Measurements from ENCODE around the gene KRT13.

The KRT13 gene

DNA sequence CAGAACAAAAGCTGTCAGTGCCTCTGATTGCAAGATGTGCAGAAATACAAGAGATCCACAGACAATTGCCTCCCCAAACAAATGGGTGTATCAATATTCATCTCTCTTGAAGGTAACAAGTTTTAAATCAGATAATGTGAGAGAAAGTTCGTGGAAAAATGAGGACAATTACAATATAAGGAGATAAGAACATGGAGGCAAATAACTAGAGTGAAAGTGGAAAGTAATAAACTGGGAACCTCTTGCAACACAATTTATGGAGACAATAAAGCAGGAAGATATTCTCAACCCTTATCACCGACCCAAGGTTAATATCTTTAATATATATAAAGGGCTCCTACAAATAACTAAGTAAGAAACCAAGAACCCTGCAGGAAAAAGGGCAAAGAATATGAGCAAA, 36.9 kb upstream of the KRT13 start:
- no peak for TF ChIP-seq GATA2 (IDR thresholded peaks at IDR 0.05; ENCODE audit: low read depth, low read length)
- TF ChIP-seq GATA3 (IDR thresholded peaks at IDR 0.05; ENCODE audit: low read depth, low read length), result no peak

DNA sequence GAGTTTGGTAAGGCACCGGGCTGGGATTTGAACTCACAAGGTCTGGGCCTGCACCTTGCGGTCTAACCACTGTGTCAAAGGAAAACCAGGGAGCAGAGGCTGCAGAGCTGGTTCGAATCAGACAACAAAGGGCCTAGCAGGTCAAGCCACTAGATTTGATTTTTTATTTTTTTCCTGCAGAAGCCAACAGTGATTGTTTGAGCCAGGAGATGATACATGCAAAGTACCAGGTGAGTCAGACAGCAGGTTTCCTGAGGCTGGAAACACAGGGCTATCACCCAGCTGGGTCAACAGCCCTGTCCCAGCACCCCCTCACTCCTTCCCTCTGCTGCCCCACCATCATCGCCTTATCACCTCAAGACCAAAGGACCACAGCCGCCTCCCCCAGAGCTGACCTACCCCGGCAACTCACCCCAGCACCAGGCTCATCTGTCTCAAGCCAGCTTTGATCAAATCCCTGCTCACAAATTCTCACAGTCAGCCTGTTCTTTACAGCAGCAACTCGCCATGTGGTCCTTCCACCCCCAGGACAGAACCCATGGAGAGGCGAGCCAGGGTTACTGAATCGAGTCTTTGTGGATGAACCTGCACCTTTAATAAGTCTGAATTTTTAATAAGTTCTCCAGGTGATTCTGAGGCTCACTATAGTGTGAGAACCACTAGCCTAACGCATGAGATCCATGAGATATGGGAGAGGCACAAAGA, 35.7 kb upstream of the KRT13 start:
- TF ChIP-seq GATA3 (IDR thresholded peaks at IDR 0.05; ENCODE audit: low read depth, low read length) (no peak), GATA2 (IDR thresholded peaks at IDR 0.05; ENCODE audit: low read depth, low read length) (no peak)

DNA sequence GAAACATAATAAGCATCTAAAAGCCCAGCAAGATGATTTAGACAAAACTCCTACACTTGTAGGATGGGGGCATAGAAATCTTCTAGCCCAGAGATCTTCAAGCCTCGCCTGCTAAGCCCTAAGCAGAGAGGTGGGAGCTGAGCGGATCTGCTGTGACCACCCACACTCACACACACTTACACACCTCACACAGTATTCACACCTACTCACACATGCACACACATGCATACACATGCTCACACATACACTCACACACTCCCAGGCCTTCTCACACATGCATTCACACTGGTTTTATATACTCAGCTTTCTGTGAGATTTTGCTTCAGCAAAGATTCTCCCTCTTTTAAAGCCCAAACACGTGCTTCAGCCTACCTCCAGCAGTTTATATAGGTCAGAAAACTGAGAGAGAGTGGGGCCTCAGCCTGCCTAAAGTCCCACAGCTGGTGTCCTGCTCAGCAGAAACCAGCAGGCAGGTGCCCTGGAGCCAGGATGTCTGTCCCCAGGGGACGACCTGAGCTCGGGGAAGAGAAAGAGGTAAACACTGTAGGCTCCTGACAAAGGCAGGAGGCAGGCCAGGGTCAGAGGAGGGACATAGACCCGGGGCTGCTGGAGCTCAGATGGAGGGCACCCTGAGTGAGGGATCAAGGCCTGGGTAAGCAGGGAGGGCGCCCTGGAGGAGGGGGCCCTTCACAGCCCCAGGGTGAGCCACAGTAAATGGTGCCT, 34.7 kb upstream of the KRT13 start:
- TF ChIP-seq GATA3 (IDR thresholded peaks at IDR 0.05; ENCODE audit: low read depth, low read length) (no peak), GATA2 (IDR thresholded peaks at IDR 0.05; ENCODE audit: low read depth, low read length) (no peak)

DNA sequence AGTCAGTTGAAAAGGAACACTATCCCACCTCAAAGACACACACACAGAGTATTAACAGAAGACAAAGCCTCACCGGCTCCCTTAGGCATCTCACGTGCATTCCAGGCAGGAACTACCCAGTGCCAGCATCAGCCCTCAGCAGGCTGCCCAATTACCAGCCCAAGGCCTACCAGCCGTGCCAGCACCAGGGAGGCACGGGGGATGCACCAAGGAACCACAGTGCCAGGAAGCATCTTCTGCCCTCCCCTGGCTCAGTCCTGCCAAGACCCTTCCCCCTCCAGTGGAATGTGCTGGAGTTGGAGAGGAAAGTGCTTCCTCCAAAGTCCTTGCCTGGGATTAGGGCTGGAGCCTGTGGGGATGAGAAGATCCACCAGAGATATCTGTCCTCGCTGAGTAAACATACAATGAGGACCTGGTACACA, 33.7 kb upstream of the KRT13 start:
- TF ChIP-seq GATA3 (IDR thresholded peaks at IDR 0.05; ENCODE audit: low read depth, low read length) (no peak), GATA2 (IDR thresholded peaks at IDR 0.05; ENCODE audit: low read depth, low read length) (no peak)

DNA sequence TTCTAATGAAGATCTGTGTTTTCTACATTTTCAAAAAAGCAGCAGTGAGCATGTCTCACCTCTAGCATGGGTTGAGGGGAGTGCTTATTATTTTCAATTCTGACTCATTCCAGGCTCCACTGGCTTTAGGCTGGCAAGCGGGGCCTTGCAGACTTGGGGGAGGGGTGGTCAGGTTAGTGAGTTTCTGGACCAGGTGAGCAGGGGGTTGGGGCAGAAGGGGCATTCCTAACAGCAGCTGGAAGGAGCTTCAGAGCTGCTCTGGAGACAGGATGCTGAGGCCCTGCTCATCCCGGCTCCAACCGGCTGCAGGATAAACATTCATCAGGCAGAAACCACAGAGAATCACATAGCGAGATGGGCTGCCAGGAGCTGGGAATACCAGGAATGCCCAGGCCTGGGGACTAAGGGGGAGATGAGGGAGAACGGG, 33.2 kb upstream of the KRT13 start:
- TF ChIP-seq GATA2 (IDR thresholded peaks at IDR 0.05; ENCODE audit: low read depth, low read length) (no peak), GATA3 (IDR thresholded peaks at IDR 0.05; ENCODE audit: low read depth, low read length) (no peak)

DNA sequence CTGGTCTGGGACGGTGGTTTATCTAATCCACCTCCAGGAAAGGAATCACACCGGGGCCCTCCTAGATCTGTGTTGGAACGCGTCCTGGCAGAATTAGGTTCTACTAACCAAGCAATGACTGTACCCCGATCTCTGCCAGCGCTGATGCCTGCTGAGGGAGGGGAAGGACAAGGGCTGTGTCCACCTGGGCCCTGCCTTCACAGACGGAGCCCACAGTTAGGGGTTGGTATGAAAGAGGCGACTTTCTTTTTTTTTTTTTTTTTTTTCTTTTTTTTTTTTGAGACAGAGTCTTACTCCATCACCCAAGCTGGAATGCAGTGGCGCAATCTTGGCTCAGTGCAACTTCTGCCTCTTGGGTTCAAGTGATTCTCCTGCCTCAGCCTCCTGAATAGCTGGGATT, 32.6 kb upstream of the KRT13 start:
- TF ChIP-seq GATA2 (IDR thresholded peaks at IDR 0.05; ENCODE audit: low read depth, low read length) (no peak), GATA3 (IDR thresholded peaks at IDR 0.05; ENCODE audit: low read depth, low read length) (no peak)

DNA sequence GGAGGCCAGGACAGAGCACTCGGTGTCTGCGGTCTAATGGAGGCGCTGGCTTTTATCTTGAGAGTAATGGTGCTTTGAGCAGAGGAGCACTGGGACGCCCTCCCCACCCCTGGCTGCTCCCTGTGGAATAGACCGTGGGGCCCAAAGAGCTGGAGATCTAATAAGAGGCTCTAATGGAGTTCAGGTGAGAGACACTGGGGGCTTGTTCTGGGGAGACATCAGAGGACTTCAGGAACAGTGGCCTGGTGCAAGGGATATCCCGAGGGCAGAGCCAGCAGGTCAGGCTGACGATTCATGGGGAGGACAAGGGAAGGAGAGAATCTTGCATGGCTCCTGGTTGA, 32.2 kb upstream of the KRT13 start:
- TF ChIP-seq GATA2 (IDR thresholded peaks at IDR 0.05; ENCODE audit: low read depth, low read length) (no peak), GATA3 (IDR thresholded peaks at IDR 0.05; ENCODE audit: low read depth, low read length) (no peak)

DNA sequence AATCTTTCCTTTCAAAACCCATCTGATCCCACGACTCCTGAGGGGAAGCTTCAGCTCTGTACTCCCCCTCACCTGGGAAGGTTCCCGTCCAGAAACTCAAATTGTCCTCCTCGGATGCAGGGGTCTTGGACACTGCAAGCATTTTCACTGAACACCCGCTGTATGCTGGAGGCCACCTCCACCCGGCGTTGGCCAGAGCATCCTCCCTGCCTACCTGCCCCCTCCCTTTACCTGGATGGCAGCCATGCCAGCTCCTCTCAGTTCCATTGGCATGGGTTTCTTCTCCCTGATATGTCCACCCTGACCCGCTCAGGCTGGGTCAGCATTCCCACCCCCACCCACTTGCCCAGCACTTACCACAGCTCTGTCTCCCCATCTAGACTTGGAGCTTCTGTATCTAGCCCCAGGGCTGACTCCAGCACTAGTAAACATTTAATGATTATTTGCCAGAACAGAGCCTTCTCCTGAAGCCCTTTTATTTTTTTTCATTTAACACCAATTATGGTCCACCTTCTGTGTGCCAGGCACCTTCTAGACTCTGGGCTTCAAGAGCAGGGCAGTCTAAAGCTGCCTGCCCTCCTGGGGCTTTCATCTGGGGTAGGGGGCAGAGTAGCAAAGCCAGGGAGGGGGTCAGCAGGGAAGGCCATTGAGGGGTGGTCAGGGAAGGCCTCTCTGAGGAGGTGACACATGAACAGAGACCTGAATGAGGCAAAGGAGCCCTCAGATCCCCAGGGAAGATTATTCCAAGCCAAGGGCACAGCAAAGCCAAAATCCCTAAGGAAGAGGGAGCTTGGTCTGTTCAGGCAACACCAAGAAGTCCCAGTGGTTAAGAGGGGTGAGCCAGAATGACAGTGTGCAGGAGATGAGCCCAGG, 31.6 kb upstream of the KRT13 start:
- TF ChIP-seq GATA2 (IDR thresholded peaks at IDR 0.05; ENCODE audit: low read depth, low read length) (peak; percentile 25; the same call in 1 of the 2 replicates), GATA3 (IDR thresholded peaks at IDR 0.05; ENCODE audit: low read depth, low read length) (no peak)

DNA sequence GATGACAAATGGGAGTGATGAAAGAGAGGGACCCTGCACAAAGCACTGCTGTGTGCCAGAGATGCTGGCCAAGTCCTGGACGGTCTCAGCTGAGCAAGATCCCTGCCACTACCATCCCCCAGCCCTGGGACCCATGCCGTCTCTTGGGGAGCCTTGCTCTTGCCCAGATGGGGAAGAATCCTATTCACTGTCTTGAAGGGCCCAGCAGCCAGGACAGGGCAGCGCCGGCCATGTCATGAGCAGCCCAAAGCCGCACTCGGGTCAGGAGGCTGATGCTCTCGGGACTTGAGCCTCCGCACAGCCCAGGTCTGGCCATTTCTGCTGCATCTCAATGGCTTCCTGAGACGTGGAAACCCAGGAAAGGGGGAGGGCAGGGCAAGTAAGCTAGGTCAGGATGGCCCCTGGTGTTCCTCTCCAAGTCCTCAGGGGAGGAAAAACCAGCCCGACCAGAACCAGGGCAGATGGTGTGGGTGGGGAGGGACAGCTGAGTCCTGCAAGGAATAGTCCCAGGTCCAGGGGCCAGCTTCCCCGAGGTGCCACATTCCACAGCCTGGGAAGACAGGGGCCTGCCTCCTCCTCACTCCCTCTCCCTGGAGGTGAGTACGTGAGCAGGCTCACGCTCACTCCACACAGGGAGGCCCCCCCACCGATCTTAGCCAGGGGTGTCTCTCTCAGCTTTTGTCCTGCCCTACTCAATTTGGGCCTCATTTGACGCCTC, 30.5 kb upstream of the KRT13 start:
- TF ChIP-seq GATA2 (IDR thresholded peaks at IDR 0.05; ENCODE audit: low read depth, low read length) (no peak), GATA3 (IDR thresholded peaks at IDR 0.05; ENCODE audit: low read depth, low read length) (no peak)

DNA sequence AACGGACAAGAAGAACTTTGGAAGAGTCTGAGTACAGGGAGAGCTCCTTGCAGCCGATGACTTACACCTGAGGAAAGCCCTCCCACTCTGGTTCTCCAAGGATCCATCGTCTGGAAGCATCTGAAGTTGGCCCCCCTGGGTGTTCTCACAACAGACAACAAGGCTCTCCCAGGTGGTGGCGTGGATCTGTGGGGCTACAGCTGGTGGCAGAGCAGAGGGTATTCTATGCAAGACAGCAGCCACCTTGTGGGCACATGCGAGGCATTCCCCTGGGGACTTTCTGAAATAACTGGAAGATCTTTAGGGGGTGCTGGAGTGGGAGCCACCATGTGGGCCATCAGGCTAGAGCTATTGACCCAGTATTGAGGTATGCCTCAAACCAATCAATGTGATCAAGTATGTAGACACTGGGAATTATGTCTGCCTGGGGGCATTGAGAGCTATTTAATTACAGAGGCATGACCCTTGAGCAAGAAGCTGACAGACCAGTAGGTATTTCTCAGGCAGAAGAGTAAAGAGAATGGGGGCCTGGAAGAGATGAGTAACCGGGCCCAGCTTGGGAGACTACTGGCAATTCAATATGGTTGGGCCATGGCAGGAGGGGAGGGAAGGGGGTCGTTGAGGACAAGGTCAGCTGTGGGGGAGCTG, 29.6 kb upstream of the KRT13 start:
- TF ChIP-seq GATA2 (IDR thresholded peaks at IDR 0.05; ENCODE audit: low read depth, low read length) (no peak), GATA3 (IDR thresholded peaks at IDR 0.05; ENCODE audit: low read depth, low read length) (no peak)

DNA sequence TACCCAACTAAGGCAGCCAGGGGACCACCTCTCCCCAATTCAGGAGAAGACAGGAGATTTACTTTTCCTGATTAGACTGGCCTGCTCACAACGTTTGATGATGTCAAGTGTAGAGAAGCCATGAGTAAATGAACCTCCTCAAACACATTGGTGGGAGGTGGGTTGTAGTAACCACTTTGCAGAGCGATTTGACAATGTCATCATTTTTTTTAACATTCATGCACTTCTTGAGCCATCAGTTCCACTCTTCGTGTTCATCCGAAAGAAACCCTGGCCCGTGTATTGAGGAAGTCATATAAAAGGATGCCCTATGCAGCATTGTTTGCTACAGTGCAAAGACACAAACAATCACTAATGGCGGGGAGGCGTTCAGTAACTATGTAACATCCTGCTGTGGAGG, 28.2 kb upstream of the KRT13 start:
- TF ChIP-seq GATA3 (IDR thresholded peaks at IDR 0.05; ENCODE audit: low read depth, low read length), result no peak
- TF ChIP-seq GATA2 (IDR thresholded peaks at IDR 0.05; ENCODE audit: low read depth, low read length), result no peak

DNA sequence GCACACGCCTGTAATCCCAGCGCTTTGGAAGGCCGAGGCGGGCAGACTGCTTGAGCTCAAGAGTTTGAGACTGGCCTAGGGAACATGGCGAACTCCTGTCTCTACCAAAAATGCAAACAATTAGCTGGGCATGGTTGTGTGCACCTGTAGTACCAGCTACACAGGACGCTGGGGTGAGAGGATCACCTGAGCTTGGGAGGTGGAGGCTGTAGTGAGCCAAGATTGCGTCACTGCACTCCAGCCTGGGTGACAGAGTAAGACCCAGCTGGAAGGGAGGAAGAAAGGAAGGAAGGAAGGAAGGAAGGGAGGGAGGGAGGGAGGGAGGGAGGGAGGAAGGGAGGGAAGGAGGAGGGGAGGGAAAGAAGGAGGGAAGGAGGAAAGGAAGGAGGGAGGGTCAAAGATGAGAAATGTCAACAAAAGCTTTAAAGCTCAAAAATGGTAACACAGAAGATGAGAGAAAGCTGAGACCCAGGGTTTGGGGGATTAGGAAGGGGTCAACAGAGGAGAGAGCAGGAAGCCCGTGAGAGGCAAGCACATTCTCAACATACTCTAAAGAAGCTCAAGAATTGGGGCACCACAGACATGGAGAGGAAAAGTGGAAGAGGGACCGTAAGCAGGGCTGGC, 27.6 kb upstream of the KRT13 start:
- TF ChIP-seq GATA3 (IDR thresholded peaks at IDR 0.05; ENCODE audit: low read depth, low read length) (no peak), GATA2 (IDR thresholded peaks at IDR 0.05; ENCODE audit: low read depth, low read length) (no peak)

DNA sequence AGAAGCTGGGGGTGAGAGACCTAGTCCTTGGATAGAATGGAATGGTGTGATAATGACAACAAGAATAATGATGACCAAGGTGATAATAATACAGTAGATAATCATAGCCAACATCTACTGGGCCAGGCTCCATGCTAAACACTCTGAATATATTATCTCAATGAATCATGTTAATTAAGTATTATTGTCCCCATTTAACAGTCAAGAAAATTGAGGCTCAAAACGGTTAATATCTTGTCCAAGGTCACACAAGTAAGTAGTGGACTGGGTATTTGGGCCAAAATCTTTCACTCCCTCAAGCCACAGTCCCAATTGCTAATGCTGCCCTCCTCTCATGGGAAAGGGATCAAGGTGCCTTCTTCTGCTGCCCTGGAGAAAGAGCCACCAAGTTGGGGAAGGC, 26.6 kb upstream of the KRT13 start:
- TF ChIP-seq GATA3 (IDR thresholded peaks at IDR 0.05; ENCODE audit: low read depth, low read length) (no peak), GATA2 (IDR thresholded peaks at IDR 0.05; ENCODE audit: low read depth, low read length) (no peak)

Data from SH-SY5Y (cell line).